ENCODE results near the gene HERPUD2. TPM values are rescaled to one million over a fixed set of nuclear protein-coding genes. Genes with fewer than 3 reads are reported as not detected.
A peak's percentile ranks its signal among the peaks of the same experiment; 100 is the strongest.

The HERPUD2 gene
- total RNA-seq, 1 donor from 2014 or later: 31.5 TPM

DNA sequence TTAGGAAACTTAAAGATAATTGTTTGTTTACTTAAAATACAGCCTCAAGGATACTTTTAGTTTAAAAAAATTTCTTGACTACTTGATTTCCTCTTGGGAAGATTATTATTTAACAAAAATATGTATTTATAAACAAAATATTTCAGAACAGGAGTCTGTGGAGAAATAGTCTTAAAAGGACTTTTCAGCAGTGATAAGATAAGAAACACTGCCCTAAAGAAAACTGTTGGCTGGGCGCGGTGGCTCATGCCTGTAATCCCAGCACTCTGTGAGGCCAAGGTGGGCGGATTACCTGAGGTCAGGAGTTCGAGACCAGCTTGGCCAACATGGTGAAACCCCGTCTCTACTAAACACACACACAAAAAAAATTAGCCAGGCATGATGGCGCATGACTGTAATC lies 22.6 kb upstream of the HERPUD2 start:
- Mint-ChIP-seq H3K27me3 (no peaks in the 10 kb centered on the region), H3K4me1 (peaks cover 45% of the 10 kb centered on the region), H3K36me3 (ENCODE audit: low read depth) (no peaks in the 10 kb centered on the region), H3K4me3 (no peak overlapping the region), H3K27ac (no peak overlapping the region), H3K9me3 (no peaks in the 10 kb centered on the region)
- intact Hi-C loops (cut with micrococcal nuclease): no loop called here
- ChIA-PET POLR2A (interaction anchor here (0.7 to 1.3 kb wide), 2 partner anchors 10 to 11 kb away, joined by 3 to 4 read pairs; no protein-coding TSS in a partner anchor), CTCF (interaction anchor here (1.7 kb wide), 1 partner anchor 18 kb away, joined by 3 read pairs; no protein-coding TSS in a partner anchor)
- DNase-seq (no peak), ATAC-seq (ENCODE audit: low read depth) (no peak)
- TF ChIP-seq CTCF (IDR thresholded peaks at IDR 0.05): no peak

- H3K4me3 Mint-ChIP-seq: no peak overlapping the region
- DNase-seq (no peak), ATAC-seq (ENCODE audit: low read depth) (no peak)
- TF ChIP-seq CTCF (IDR thresholded peaks at IDR 0.05): no peak
- POLR2A ChIA-PET: interaction anchor here (0.7 to 1.3 kb wide), 2 partner anchors 11 to 12 kb away, joined by 3 to 4 read pairs; no protein-coding TSS in a partner anchor
- CTCF ChIA-PET: interaction anchor here (1.7 kb wide), 1 partner anchor 18 kb away, joined by 3 read pairs; no protein-coding TSS in a partner anchor
- no peaks in the 10 kb centered on the region for H3K36me3 Mint-ChIP-seq (ENCODE audit: low read depth)
- H3K27me3 Mint-ChIP-seq: no peaks in the 10 kb centered on the region
- H3K27ac Mint-ChIP-seq: no peak overlapping the region
- intact Hi-C loops (cut with micrococcal nuclease): no loop called here
- H3K9me3 Mint-ChIP-seq: no peaks in the 10 kb centered on the region
- peaks cover 40% of the 10 kb centered on the region for H3K4me1 Mint-ChIP-seq
Measured at GRCh38 chr7:35717013-35717412, 22.1 kb upstream of the HERPUD2 start.

DNA sequence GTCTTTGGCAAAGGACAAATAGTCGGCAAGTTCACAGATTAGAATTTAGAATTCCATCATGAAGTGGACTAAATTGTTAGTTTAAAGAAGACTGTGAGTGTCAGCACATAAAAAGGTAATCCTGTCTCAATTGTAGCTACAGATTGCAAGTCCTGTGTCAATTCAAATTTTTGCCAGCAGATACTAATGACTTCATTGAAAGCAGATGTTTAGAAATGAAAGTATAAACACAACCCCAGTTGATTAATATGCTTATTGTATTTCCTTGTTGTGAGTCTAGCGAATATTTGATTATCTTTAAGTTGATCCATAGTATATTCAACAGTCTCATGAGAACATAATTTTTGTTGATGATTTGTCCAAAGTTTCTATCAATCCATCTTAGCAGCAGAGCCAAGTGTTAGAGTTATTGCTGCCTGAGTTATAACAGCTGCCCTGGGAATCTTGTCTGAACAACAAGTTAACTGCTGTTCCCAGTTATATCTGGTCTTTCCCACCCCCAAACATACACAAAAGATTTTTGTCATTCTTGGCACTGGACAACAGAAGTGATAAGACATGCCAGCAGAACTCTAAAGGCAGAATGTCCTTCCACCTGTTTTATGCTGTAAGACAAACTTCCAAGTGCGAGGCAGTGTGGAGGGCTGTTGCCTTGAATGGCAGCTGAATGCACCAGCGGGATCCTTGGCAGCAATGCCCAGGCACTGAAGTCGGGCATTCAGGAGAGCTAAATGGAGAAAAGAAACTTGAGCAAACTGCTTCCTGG lies 21.3 kb upstream of the HERPUD2 start:
- Mint-ChIP-seq H3K9me3 (no peaks in the 10 kb centered on the region), H3K27me3 (no peaks in the 10 kb centered on the region)
- CTCF ChIA-PET: interaction anchor here (1.1 kb wide), 1 partner anchor 12 kb away, joined by 3 read pairs; no protein-coding TSS in a partner anchor

DNA sequence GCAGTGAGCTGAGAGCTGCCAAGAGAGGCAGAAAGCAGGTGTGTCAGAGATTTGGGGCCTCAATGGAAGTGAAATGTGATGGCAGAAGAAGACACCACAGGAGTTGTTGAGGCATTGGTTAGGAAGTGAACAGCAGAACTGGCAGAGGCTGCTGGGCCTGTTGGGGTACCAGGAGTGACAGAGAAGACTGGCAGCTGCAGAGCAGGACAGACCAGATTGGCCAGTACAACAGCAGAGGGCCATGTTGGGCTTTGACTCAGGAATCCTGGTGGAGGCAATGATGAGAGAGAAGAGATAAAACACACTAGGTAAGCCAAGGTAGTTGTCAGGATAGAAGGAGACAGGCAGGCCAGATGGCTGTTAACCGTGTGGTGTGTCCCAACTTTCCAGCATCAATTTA lies 19.9 kb upstream of the HERPUD2 start:
- POLR2A ChIA-PET: interaction anchor here (1.3 kb wide), 1 partner anchor 189 kb away, joined by 4 read pairs; no protein-coding TSS in a partner anchor
- H3K9me3 Mint-ChIP-seq: no peaks in the 10 kb centered on the region
- intact Hi-C loops (cut with micrococcal nuclease): loop anchor here (1.0 kb wide), 1 partner anchor 14 kb away; no protein-coding TSS in a partner anchor
- no peak for TF ChIP-seq CTCF (IDR thresholded peaks at IDR 0.05)
- DNase-seq: no peak
- no peaks in the 10 kb centered on the region for H3K27me3 Mint-ChIP-seq
- H3K27ac Mint-ChIP-seq: peak overlapping the region; percentile 59
- H3K4me3 Mint-ChIP-seq: no peak overlapping the region
- peaks cover 31% of the 10 kb centered on the region for H3K4me1 Mint-ChIP-seq
- H3K36me3 Mint-ChIP-seq (ENCODE audit: low read depth): no peaks in the 10 kb centered on the region
- ATAC-seq (ENCODE audit: low read depth): peak; percentile 57
- CTCF ChIA-PET: interaction anchor here (1.3 to 2.5 kb wide), 2 partner anchors 10 to 13 kb away, joined by 6 to 8 read pairs; no protein-coding TSS in a partner anchor

More for the DNA sequence above, 21.3 kb upstream of the HERPUD2 start:
- DNase-seq (no peak), ATAC-seq (ENCODE audit: low read depth) (no peak)
- Mint-ChIP-seq H3K36me3 (ENCODE audit: low read depth) (no peaks in the 10 kb centered on the region), H3K27ac (no peak overlapping the region), H3K4me1 (peaks cover 32% of the 10 kb centered on the region), H3K4me3 (no peak overlapping the region)
- no peak for TF ChIP-seq CTCF (IDR thresholded peaks at IDR 0.05)
- POLR2A ChIA-PET: interaction anchor here (0.9 to 1.3 kb wide), 3 partner anchors 12 to 21 kb away, joined by 4 read pairs; partner anchors contain the start of gene HERPUD2
- intact Hi-C loops (cut with micrococcal nuclease): no loop called here

GRCh38 chr7:35714407-35714806 lies 19.5 kb upstream of the HERPUD2 start:
- TF ChIP-seq CTCF (IDR thresholded peaks at IDR 0.05): no peak
- Mint-ChIP-seq H3K4me1 (peaks cover 36% of the 10 kb centered on the region), H3K4me3 (no peak overlapping the region), H3K36me3 (ENCODE audit: low read depth) (no peaks in the 10 kb centered on the region), H3K9me3 (no peaks in the 10 kb centered on the region), H3K27ac (peak overlapping the region; percentile 5), H3K27me3 (no peaks in the 10 kb centered on the region)
- ChIA-PET POLR2A (interaction anchor here (1.3 to 3.3 kb wide), 2 partner anchors 86 to 190 kb away, joined by 4 to 21 read pairs; partner anchors contain the start of gene SEPTIN7), CTCF (interaction anchor here (1.3 to 2.5 kb wide), 2 partner anchors 11 to 13 kb away, joined by 6 to 8 read pairs; no protein-coding TSS in a partner anchor)
- DNase-seq: no peak
- ATAC-seq (ENCODE audit: low read depth): no peak
- intact Hi-C loops (cut with micrococcal nuclease): loop anchor here (1.0 kb wide), 1 partner anchor 15 kb away; no protein-coding TSS in a partner anchor
